HG02981 (cell line): ENCODE data around the gene AP3B1.
"Not testable (repeated sequence)": the region's sequence is repeated elsewhere in the genome, so short reads cannot be mapped to it uniquely, and the experiment has no call there.

Source experiments
- ATAC-seq: cut with Tn5 transposase; IDR thresholded peaks from one replicate; pipeline ENCODE4 v1.9.1; 2021; ENCODE audit warnings: mild to moderate bottlenecking, moderate library complexity; ENCODE audit not compliant: unreplicated experiment

AP3B1 gene

GRCh38 chr5:78076351-78076750 lies 218.1 kb downstream of the AP3B1 start:
- no peak for ATAC-seq

- ATAC-seq, result no peak
Measured at GRCh38 chr5:78075301-78075700, 219.2 kb downstream of the AP3B1 start.

- ATAC-seq, result not testable (repeated sequence)
Measured at GRCh38 chr5:78070691-78071090, 223.8 kb downstream of the AP3B1 start.

GRCh38 chr5:78067581-78067980 lies 226.9 kb downstream of the AP3B1 start:
- not testable (repeated sequence) for ATAC-seq

- ATAC-seq, result not testable (repeated sequence)
Measured at GRCh38 chr5:78066722-78067121, 227.8 kb downstream of the AP3B1 start.

GRCh38 chr5:78065663-78066062 lies 228.8 kb downstream of the AP3B1 start:
- no peak for ATAC-seq

GRCh38 chr5:78064941-78065472 lies 229.5 kb downstream of the AP3B1 start:
- ATAC-seq, result no peak

- no peak for ATAC-seq
Measured at GRCh38 chr5:78063495-78063894, 231.0 kb downstream of the AP3B1 start.

GRCh38 chr5:78062645-78063044 lies 231.9 kb downstream of the AP3B1 start:
- ATAC-seq, result no peak

GRCh38 chr5:78060421-78060820 lies 234.1 kb downstream of the AP3B1 start:
- ATAC-seq, result no peak

GRCh38 chr5:78058625-78059024 lies 235.9 kb downstream of the AP3B1 start:
- no peak for ATAC-seq

GRCh38 chr5:78056901-78057514 lies 237.5 kb downstream of the AP3B1 start:
- no peak for ATAC-seq

GRCh38 chr5:78056053-78056452 lies 238.4 kb downstream of the AP3B1 start:
- ATAC-seq, result no peak

- ATAC-seq, result no peak
Measured at GRCh38 chr5:78050888-78051287, 243.6 kb downstream of the AP3B1 start.

- not testable (repeated sequence) for ATAC-seq
Measured at GRCh38 chr5:78046823-78047222, 247.7 kb downstream of the AP3B1 start.

- no peak for ATAC-seq
Measured at GRCh38 chr5:78046006-78046405, 248.5 kb downstream of the AP3B1 start.

- no peak for ATAC-seq
Measured at GRCh38 chr5:78041805-78042204, 252.7 kb downstream of the AP3B1 start.

GRCh38 chr5:78025540-78025939 lies 269.0 kb downstream of the AP3B1 start:
- no peak for ATAC-seq

GRCh38 chr5:78019744-78020143 lies 274.8 kb downstream of the AP3B1 start:
- ATAC-seq, result no peak

GRCh38 chr5:78016863-78017529 lies 277.5 kb downstream of the AP3B1 start:
- no peak for ATAC-seq

GRCh38 chr5:78009937-78010527 lies 284.5 kb downstream of the AP3B1 start:
- no peak for ATAC-seq

- ATAC-seq, result no peak
Measured at GRCh38 chr5:78008356-78008967, 286.0 kb downstream of the AP3B1 start.
